Loucy (cell line): ENCODE results near the gene PPHLN1.

ENCODE experiments used
- EZH2phosphoT487 ChIP-seq: fragments of 200-600 bp; IDR thresholded peaks from 2 replicates; pipeline ENCODE4 v1.6.1; 2018; ENCODE audit warnings: antibody characterized with exemption, mild to moderate bottlenecking, moderate library complexity, borderline replicate concordance
- TF ChIP-seq, protein P1 (sequence below): fragments of 200-600 bp; sonication (generic); conservative IDR thresholded peaks from 2 replicates; pipeline ENCODE4 v1.5.1; 2014; ENCODE audit warnings: mild to moderate bottlenecking, antibody characterized with exemption, low read length

- TF ChIP-seq EZH2phosphoT487 = no peak
- TF ChIP-seq, protein P1, sequence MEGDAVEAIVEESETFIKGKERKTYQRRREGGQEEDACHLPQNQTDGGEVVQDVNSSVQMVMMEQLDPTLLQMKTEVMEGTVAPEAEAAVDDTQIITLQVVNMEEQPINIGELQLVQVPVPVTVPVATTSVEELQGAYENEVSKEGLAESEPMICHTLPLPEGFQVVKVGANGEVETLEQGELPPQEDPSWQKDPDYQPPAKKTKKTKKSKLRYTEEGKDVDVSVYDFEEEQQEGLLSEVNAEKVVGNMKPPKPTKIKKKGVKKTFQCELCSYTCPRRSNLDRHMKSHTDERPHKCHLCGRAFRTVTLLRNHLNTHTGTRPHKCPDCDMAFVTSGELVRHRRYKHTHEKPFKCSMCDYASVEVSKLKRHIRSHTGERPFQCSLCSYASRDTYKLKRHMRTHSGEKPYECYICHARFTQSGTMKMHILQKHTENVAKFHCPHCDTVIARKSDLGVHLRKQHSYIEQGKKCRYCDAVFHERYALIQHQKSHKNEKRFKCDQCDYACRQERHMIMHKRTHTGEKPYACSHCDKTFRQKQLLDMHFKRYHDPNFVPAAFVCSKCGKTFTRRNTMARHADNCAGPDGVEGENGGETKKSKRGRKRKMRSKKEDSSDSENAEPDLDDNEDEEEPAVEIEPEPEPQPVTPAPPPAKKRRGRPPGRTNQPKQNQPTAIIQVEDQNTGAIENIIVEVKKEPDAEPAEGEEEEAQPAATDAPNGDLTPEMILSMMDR = no peak
Observed at GRCh38 chr12:42402821-42403411, 76.9 kb downstream of the PPHLN1 start.
